ENCODE data around the gene BCL2L11.
"Not testable (repeated sequence)": the region's sequence is repeated elsewhere in the genome, so short reads cannot be mapped to it uniquely, and the experiment has no call there.

Gene BCL2L11, protein sequence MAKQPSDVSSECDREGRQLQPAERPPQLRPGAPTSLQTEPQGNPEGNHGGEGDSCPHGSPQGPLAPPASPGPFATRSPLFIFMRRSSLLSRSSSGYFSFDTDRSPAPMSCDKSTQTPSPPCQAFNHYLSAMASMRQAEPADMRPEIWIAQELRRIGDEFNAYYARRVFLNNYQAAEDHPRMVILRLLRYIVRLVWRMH

DNA sequence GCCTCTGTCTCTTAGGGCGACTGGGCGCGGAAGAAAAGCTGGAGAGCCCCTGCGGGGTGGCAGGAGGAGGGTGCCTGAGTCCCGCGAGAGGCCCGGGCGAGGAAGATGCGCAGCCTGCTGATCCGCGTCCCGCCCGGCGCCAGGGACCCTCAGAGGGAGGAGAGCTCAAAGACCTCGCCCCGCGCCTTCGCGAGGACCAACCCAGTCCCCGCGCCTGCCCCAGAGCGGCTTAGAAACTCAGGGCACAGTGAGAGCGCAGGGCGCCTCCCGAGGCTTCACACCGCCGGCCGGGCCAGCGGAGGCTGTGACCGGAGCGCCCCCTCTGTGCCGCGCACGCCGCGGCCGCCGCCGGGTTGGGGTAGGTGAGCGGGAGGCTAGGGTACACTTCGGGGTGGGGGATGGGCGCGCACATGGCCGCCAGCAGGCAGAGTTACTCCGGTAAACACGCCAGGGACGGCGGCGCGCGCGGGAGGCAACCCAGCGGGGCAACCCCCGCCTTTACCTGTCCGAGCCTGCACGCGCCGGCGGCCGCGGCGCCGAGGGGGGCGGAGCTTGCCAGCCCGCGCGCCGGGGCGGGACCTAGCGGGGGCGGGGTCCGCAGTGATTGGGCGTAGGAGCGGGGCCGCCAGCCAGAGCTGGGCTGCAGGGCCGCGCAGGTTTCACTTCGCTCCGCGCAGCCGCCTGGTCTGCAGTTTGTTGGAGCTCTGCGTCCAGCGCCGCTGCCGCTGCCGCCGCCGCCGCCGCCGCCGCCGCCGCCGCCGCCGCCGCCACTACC is at the start of gene BCL2L11:
BCL2L11 (plus strand) TSS at position 662 of the 775 bp plus-strand sequence. CDS start 2,832 bp downstream, outside the sequence.
- DNase-seq (ENCODE audit: low read depth in 3 of 3): peak; percentile 78 to 85 (median 80)

DNA sequence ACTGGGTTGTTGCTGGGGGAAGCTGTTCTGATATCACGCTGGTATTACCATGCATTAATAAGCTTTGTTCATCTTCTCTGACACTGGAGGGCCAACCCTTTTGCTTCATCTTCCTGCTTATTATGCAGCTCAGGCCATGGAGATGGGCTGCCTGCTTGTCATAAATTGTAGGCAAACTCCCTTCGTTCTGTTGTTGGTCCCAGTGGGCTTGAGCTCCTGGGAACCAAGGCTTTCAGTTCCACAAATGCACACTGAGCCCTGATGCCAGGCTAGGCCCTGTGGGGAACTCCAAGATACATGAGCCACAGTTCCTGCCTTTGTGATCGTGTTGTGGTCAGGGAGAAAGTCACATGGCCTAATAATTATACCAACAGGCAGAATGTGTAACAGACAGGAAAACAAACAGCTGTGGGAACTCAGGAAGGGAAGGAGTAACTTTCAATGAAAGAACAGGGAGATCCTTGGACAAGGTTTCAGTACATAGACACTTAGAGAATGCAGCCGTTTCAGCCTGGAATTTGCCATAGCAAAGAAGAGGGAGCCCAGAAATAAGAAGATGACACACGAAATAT is 49.0 kb upstream of the BCL2L11 start:
- no peak for DNase-seq (ENCODE audit: low read depth in 3 of 3)

DNA sequence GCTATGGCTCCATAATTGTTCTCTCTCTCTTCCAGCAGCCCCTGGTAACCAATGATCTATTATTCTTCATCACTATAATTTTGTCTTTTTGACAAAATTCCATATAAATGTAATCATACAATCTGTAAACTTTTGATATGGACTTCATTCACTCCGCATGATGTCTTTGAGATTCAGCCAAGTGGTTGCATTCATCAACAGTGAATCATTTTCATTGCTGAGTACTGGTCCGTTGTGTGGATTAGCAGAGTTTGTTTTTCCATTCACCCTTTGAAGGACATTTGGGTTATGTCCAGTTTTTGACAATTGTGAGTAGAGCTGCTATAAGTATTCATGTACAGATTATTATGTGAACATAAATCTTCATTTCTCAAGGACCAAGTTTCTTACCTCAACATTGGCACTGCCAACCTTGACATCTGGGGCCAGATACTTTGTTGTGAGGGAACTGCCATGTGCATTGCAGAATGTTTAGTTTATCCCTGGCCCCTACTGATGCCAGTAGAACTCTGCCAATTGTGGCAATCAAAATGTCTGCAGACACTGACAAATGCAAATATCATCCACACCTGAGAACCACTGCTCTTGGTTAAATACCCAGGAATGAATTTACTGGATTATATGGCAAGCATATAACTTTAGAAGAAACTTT is 48.4 kb upstream of the BCL2L11 start:
- DNase-seq (ENCODE audit: low read depth in 3 of 3): no peak

DNA sequence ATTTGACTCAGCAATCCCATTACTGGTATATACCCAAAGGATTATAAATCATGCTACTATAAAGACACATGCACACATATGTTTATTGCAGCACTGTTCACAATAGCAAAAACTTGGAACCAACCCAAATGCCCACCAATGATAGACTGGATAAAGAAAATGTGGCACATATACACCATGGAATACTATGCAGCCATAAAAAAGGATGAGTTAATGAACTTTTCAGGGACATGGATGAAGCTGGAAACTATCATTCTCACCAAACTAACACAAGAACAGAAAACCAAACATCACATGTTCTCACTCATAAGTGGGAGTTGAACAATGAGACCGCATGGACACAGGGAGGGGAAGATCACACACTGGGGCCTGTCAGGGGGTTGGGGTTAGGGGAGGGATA is 38.1 kb upstream of the BCL2L11 start:
- not testable (repeated sequence) for DNase-seq (ENCODE audit: low read depth in 3 of 3)

DNA sequence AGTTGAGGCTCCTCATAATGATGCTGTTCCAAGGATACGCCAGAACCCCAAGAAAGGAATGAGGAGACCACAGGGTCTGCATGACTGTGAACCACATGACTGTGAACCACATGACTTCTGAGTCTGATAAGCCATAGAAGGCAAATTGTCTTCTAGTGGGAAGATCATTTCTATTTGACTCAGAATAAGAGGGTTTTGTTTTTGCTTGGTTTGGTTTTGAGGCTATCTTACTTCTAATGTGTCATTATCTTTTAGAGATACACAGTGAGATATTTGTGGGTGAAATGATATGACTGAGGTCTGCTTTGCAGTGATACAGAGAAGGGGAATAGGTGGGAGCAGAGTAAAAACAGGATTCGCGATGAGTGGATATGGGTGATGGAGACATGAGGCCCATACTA is 28.9 kb upstream of the BCL2L11 start:
- DNase-seq (ENCODE audit: low read depth in 3 of 3): no peak

DNA sequence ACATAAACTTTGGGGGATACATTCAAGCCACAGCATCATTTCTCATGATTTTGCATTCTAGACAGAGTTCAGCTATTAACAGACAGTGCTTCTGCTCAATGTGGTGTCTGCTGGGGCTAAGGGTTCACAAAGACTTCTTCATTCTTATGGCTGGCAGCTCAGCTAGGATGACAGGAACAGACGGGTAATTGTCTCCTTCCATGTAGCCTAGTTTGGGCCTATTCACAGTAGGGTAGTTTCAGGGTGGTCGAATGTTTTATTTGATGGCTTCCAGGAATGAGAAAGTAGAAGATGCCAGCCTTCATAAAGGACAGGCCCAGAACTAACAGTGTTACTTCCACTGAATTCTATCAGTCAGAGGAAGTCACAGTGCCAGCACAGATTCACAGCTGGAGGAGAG is 26.0 kb upstream of the BCL2L11 start:
- DNase-seq (ENCODE audit: low read depth in 3 of 3): no peak

DNA sequence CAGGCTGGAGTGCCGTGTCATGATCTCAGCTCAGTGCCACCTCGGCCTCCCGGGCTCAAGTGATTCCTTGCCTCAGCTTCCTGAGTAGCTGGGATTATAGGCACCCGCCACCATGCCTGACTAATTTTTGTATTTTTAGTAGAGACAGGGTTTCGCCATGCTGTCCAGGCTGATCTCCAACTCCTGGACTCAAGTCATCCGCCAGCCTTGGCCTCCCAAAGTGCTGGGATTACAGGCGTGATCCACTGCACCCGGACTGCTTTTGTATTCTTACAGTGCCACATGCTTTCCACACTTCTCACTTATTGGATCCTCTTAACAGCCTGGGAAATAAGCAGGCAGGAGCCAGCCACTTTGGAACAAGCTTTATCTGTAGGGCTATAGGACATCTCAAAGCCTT is 25.3 kb upstream of the BCL2L11 start:
- DNase-seq (ENCODE audit: low read depth in 3 of 3): no peak

DNA sequence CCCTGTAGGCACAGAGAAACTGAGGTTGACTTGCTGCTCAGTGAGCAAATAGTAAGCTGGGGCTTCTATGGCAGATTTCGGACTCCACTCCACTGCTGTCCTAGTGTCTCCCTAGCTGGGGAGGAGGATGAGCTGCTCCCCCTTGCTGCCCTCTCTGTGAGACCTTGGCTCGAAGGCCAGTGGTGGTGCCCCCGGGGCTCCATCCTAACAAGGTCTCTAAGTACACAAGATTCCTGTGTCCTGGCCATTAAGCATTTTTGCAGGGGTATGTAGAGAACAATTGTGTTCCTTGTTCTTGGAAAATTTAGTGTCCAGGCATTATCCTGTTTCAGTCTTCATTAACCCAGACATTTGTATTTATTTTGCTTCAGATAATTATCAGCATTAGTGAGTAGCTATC is 21.3 kb upstream of the BCL2L11 start:
- DNase-seq (ENCODE audit: low read depth in 3 of 3): no peak

DNA sequence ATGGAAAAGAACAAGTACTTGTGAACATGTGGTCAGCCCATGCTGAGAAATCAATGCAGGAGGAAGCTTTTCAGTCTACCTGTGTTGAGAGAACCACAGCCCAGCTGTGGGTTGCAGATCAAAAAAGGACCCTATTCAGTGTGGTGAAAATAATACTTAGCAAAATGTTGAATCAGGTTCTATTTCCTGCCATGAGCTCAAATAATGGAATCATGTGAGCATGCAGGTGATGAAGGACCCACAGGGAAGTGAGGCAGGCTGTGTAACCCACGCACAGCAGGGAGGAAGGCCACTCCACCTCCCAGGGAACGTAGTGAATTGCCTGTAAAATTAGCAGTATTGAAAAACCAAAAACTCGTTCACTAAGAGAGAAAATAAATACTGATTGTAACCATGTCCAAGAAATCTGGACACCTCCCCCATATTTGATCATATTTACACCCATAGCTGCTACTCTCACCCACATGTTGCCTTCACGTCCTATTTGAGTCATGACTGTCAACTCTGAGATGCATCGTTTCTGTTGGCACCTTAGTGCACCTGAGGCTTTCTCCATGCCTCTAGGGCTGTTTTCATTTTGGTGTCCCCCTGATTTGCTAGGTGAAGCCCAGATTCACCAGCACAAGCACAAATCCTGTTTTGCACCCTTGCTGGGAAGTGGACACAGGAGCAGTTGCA is 20.5 kb upstream of the BCL2L11 start:
- no peak for DNase-seq (ENCODE audit: low read depth in 3 of 3)

DNA sequence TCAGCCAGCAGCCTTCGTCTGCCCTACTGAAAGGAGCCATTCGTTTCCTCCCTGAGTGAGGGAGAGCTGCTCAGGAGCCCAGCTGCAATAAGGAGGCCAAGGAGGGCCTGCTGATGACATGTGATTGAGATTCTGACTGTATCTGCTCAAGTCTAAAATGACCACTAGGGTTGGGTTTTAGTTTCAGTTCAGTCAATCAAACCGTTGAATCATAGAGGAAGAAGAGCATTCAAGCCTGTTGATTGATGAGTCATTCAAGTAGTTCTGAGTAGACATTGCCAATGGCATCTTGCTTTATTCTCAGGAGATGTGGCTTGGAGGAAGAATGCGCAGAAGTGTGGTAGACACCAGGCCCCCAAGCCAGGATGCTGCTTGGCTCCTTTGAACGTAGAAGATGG is 19.9 kb upstream of the BCL2L11 start:
- no peak for DNase-seq (ENCODE audit: low read depth in 3 of 3)

DNA sequence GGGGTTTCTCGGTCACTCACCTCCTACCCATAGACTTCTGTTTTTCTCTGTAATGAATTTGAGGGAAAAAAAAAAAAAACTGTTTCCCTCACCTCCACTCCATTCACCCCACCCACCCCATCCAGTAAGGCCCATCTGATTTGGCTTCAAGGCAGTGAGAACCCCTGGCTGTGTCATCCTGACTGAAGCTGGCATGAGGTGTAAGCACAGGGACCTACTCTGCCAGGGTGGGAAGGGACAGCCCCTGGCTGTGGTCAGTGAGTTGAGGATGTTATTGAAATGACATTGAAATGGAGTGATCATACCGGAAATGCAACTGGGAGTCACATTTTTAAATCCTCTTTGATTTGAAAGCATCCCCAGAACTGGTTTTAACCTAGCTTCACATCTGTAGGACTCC is 19.1 kb upstream of the BCL2L11 start:
- DNase-seq (ENCODE audit: low read depth in 3 of 3): no peak

DNA sequence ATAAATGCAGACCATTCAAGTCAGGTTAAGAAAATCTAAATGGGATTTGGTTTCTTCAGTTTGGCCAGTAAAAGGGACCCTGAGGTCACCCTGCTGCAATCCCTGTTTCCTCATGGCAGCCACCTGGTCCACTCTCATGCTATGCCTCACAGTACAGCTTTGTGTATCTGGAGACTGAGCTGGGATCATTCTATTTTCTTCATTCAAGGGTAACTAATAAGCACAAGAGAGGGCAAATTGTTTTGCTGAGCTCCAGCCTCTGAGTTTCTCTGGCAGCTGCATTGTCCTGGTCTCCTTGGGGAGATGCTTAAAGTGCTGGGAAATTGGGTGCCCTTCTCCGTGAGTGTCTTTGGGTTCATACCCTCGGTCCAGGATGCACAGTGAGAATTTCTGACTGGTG is 18.5 kb upstream of the BCL2L11 start:
- no peak for DNase-seq (ENCODE audit: low read depth in 3 of 3)

DNA sequence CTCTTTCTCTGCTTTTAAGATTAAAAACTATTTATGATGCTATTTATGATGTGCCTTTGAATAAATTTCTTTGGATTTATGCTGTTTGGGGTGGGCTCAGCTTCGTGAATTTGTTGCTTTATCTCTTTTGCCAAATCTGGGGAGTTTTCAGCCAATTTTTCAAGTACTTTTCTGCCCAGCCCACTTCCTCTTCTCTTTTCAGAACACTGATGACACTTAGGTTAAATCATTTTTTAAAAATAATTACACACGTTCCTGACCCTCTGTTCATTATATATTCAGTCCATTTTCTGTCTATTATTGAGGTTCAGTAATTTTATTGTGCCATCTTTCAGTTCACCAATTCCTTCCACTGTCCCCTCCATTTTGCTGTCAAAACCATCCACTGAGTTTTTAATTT is 14.8 kb upstream of the BCL2L11 start:
- DNase-seq (ENCODE audit: low read depth in 3 of 3): no peak

DNA sequence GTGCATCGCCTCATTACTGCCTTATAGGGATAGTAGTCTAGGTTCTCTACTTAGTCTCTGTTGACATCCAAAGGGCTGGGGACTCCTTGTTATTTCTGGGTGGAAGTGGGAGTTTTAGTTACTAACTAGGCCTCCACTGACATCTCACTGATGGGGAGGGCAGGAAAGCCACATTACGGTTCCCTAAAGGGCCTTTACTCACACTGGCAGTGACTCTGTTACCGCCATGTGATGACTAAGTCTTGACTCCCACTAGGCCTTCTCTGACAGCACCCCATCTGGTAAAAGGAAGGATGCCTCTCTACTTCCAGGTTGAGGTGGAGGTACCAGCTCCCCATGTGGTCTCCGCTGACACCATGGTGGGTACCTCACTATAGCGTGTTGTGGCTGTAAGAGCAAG is 14.0 kb upstream of the BCL2L11 start:
- no peak for DNase-seq (ENCODE audit: low read depth in 3 of 3)

DNA sequence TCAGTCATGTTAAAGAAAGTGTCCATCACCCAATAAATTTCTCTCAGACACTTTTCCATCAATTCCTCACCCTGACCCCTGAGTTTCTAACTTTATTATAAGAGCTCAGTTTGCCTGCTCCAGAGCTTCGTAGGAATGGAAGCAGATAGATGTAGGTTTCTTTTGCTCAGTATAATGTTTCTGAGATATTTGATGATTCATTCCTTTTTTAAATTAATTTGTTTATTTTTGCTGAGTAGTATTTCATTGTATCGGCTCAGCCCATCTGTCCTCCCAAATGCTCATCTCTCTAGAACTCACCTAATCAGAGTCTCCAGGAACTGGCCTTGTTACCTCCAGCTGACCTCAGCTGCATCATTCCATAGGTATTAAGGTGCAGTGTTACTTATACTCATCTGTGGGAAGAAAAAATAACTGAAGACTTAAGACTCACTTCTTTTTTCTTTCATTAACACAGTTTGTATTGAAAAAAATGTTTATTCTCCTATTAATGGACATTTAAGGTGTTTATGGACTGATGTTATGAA is 11.9 kb upstream of the BCL2L11 start:
- no peak for DNase-seq (ENCODE audit: low read depth in 3 of 3)

DNA sequence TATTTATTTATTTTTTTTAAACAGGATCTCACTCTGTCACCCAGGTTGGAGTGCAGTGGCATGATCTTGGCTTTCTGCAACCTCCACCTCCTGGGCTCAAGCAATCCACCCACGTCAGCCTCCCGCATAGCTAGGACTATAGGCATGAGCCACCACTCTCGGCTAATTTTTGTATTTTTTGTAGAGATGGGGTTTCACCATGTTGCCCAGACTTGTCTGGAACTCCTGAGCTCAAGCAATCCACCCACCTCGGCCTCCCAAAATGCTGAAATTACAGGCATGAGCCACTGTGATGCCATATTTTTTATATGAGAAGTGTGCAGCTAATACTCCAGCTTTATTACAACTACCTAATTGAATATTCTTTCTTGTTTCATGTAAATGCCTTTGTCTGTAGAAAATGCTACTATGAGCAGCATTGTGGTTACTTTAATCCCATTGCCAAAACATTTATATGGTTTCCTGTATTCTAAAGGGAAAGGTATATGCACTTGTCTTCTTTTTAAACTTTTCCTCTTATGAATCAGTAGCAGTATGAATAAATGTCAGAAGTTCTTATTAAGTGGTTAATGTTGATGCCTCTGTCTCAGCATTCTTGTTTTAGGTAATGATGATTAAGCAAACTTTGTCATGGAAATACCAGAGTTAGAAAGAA is 9.5 kb upstream of the BCL2L11 start:
- DNase-seq (ENCODE audit: low read depth in 3 of 3): no peak

DNA sequence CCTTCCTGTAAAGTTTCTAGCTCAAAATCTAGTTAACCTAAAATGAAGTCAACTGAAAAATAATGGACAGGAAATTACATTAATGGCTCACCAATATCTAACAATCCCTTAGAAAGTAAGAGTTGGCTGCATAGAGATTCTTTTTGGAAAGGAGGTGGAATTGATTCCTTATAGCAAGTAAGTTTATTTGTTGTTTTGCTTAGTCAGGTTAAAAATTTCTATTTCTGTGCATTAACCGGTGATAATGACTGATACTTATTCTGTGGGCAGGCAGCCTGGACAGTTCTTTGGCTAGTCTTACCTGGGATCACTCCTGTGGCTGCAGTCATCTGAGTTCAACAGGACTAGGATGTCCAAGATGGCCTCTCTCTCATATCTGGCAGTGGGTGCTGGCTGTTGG is 6.9 kb upstream of the BCL2L11 start:
- DNase-seq (ENCODE audit: low read depth in 3 of 3): no peak

DNA sequence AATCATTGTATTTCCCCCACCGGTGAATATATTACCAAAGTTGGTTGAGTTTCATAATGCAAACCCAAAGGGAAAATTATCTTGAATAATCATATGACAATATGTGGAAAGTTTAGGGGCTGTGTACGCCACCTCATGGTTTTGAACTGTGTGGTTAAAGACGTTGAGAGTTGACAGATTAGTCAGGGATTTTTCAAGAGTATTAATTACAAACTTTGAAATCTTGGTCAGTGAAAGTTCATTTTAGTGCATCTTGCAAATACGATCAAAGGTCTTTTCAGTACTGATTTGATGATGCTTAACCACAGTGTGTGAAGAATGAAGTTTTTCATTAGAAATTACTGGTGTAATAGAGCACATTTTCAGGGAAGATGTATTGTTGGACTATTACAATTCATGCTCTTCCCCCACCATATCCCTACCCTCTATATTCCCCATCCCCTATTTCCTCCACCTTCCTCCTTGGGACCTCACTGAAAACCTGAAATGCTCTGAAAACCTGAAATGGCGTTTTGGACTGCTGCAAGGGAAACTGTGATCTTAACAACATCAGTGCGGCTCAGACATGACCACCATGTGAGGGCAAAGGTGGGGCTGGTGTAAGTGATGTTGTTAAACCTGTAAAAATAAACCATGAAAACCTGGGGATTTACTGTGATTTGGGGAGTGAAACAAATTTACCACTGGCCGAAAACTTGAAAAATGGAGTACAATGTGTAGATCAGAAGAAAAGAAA is 4.5 kb upstream of the BCL2L11 start:
- DNase-seq (ENCODE audit: low read depth in 3 of 3): no peak

DNA sequence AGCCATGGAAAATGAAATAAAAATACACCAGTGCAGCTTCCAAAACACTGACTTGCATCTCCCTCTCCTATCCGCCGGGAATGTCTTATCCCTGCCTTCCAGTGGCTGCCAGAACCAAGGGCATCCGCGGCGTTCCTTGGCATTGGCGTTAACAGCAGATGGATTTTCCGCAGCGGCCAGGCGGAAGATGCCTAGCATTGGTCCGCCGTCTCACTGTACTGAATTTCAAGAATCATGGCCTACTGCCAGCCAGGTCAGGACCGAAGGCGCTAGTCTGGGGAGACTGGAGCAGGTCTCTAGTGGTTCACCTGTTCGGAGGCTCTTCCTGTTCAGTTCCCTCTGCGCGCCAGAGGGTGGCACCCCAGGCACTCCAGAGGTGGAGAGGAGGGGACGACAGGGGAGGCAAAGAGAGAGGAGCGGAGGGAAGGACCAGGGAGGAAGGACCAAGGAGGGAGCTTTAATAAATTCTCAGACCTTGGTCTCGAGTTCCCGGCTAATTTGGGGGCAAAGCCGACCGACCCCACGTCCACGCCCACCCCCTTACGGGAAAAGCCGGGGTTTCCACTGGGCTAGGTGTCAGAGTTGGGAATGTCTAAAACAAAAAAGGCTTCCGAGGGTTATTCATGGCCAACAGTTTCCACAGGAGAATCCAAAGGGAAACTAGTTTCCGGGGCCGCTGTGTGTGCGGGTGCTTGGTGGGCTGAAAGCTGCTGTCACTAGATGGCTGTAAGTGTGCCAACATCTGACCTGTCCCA is 3.7 kb upstream of the BCL2L11 start:
- peak; percentile 30 to 56 (median 53) for DNase-seq (ENCODE audit: low read depth in 3 of 3)
